Measurements from ENCODE around the gene MAPRE2.

MAPRE2 gene

DNA sequence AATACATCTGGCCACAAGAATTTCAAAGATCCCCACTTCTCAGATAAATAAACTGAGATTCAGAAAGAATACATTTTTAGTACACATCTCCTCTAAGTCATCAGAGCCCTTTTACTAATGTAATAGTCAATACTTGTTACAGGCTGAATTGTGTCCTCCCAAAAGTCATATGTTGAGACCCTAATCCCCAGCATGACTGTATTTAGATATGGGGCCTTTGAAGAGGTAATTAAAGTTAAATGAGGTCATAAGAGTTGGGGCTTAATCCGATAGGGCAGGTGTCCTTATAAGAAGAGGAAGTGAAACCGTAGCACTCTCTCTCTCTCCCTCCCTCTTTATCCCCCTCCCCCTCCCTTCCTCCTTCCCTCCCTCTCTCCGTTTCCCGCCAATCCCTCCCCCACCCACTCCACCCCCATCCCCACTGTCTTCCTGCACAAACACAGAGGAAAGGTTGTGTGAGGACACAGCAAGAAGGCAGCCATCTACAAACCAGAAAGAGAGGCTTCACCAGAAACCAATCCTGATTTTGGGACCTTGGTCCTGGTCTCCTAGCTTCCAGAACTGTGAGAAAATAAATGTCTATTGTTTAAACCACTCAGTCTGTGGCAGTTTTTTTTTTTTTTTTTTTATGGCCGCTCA, 133.0 kb downstream of the MAPRE2 start:
- no peaks in the 10 kb centered on the region for H3K79me2 ChIP-seq (ENCODE audit: control insufficient read depth, low read length)
- no peaks in the 10 kb centered on the region for H4K20me1 ChIP-seq (ENCODE audit: control insufficient read depth, insufficient read depth, low read depth, low read length)
- peak overlapping the region; percentile 54 for H3K4me3 ChIP-seq (ENCODE audit: low read length)
- H3K27me3 ChIP-seq (ENCODE audit: control insufficient read depth, low read length) = no peaks in the 10 kb centered on the region
- peaks cover 9% of the 10 kb centered on the region for H3F3A ChIP-seq (ENCODE audit: control insufficient read depth, insufficient read depth)
- H3K36me3 ChIP-seq (ENCODE audit: control insufficient read depth, low read length) = peaks cover 22% of the 10 kb centered on the region
- no peak for TF ChIP-seq EZH2phosphoT487 (IDR thresholded peaks at IDR 0.05; ENCODE audit: borderline replicate concordance, low read length)
- TF ChIP-seq, protein P1, sequence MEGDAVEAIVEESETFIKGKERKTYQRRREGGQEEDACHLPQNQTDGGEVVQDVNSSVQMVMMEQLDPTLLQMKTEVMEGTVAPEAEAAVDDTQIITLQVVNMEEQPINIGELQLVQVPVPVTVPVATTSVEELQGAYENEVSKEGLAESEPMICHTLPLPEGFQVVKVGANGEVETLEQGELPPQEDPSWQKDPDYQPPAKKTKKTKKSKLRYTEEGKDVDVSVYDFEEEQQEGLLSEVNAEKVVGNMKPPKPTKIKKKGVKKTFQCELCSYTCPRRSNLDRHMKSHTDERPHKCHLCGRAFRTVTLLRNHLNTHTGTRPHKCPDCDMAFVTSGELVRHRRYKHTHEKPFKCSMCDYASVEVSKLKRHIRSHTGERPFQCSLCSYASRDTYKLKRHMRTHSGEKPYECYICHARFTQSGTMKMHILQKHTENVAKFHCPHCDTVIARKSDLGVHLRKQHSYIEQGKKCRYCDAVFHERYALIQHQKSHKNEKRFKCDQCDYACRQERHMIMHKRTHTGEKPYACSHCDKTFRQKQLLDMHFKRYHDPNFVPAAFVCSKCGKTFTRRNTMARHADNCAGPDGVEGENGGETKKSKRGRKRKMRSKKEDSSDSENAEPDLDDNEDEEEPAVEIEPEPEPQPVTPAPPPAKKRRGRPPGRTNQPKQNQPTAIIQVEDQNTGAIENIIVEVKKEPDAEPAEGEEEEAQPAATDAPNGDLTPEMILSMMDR (IDR thresholded peaks at IDR 0.05; ENCODE audit: low read depth, low read length, poor library complexity, severe bottlenecking) = no peak
- peak overlapping the region; percentile 96 for H3K27ac ChIP-seq (ENCODE audit: low read depth, low read length)
- H3K9me3 ChIP-seq (ENCODE audit: control insufficient read depth, insufficient read depth, low read length) = peaks cover 33% of the 10 kb centered on the region
- H3K9me2 ChIP-seq (replicated peaks; ENCODE audit: control insufficient read depth, low read length) = no peaks in the 10 kb centered on the region
- peak overlapping the region; percentile 70 for H3K4me2 ChIP-seq (ENCODE audit: low read length)
- H3K4me1 ChIP-seq (ENCODE audit: control insufficient read depth, low read length) = peaks cover 53% of the 10 kb centered on the region

DNA sequence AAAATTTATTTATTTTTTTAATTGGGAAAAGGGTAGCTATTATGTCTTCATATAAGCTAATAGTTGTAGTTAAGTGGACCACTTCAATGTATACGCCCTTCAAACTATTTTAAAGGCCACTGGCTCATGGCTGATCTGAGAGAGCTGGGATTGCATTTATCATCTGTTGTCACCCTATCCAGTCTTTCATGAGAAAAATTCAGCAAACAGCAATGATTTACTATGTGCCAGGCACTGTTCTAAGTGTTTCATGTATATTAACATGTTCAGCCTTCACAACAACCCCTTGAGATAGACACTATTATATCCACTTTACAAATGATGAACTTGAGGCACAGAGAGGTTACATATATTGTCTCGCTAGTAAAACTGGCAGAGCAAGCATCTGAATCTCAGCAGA, 133.5 kb downstream of the MAPRE2 start:
- no peaks in the 10 kb centered on the region for H4K20me1 ChIP-seq (ENCODE audit: control insufficient read depth, insufficient read depth, low read depth, low read length)
- peaks cover 32% of the 10 kb centered on the region for H3K9me3 ChIP-seq (ENCODE audit: control insufficient read depth, insufficient read depth, low read length)
- H3K27ac ChIP-seq (ENCODE audit: low read depth, low read length) = peak overlapping the region; percentile 96
- H3K4me1 ChIP-seq (ENCODE audit: control insufficient read depth, low read length) = peaks cover 53% of the 10 kb centered on the region
- H3K79me2 ChIP-seq (ENCODE audit: control insufficient read depth, low read length) = no peaks in the 10 kb centered on the region
- peak overlapping the region; percentile 19 for H3K4me2 ChIP-seq (ENCODE audit: low read length)
- H3F3A ChIP-seq (ENCODE audit: control insufficient read depth, insufficient read depth) = peaks cover 9% of the 10 kb centered on the region
- H3K36me3 ChIP-seq (ENCODE audit: control insufficient read depth, low read length) = peaks cover 22% of the 10 kb centered on the region
- TF ChIP-seq, protein P1 (IDR thresholded peaks at IDR 0.05; ENCODE audit: low read depth, low read length, poor library complexity, severe bottlenecking) = no peak
- TF ChIP-seq EZH2phosphoT487 (IDR thresholded peaks at IDR 0.05; ENCODE audit: borderline replicate concordance, low read length) = no peak
- H3K4me3 ChIP-seq (ENCODE audit: low read length) = peak overlapping the region; percentile 23
- no peaks in the 10 kb centered on the region for H3K27me3 ChIP-seq (ENCODE audit: control insufficient read depth, low read length)
- H3K9me2 ChIP-seq (replicated peaks; ENCODE audit: control insufficient read depth, low read length) = no peaks in the 10 kb centered on the region

DNA sequence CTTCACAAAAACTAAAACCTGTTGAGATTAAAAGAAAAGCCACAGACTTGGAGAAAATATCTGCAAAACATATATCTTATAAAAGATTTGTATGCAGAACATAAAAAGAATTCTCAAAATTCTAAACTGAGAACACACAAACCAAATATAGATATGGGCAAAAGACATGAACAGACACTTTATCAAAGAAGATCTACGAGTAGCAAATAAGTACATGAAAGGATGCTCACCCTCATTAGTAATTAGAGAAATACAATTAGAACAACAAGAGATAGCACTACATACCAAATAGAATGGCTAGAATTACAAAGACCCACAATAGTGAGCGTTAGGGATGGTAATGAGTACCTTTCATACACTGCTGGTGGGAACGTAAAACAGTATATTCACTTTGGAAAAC, 135.7 kb downstream of the MAPRE2 start:
- H4K20me1 ChIP-seq (ENCODE audit: control insufficient read depth, insufficient read depth, low read depth, low read length) = no peaks in the 10 kb centered on the region
- peaks cover 9% of the 10 kb centered on the region for H3F3A ChIP-seq (ENCODE audit: control insufficient read depth, insufficient read depth)
- H3K4me1 ChIP-seq (ENCODE audit: control insufficient read depth, low read length) = peaks cover 63% of the 10 kb centered on the region
- no peaks in the 10 kb centered on the region for H3K79me2 ChIP-seq (ENCODE audit: control insufficient read depth, low read length)
- H3K36me3 ChIP-seq (ENCODE audit: control insufficient read depth, low read length) = peaks cover 22% of the 10 kb centered on the region
- H3K27ac ChIP-seq (ENCODE audit: low read depth, low read length) = no peak overlapping the region
- no peak overlapping the region for H3K4me2 ChIP-seq (ENCODE audit: low read length)
- H3K4me3 ChIP-seq (ENCODE audit: low read length) = no peak overlapping the region
- peaks cover 33% of the 10 kb centered on the region for H3K9me3 ChIP-seq (ENCODE audit: control insufficient read depth, insufficient read depth, low read length)
- TF ChIP-seq, protein P1 (IDR thresholded peaks at IDR 0.05; ENCODE audit: low read depth, low read length, poor library complexity, severe bottlenecking) = no peak
- no peak for TF ChIP-seq EZH2phosphoT487 (IDR thresholded peaks at IDR 0.05; ENCODE audit: borderline replicate concordance, low read length)
- no peaks in the 10 kb centered on the region for H3K9me2 ChIP-seq (replicated peaks; ENCODE audit: control insufficient read depth, low read length)
- H3K27me3 ChIP-seq (ENCODE audit: control insufficient read depth, low read length) = no peaks in the 10 kb centered on the region
